SH-SY5Y (cell line): Measurements from ENCODE around the gene PPP2R2B.

Source experiments
- GATA2 ChIP-seq: IDR thresholded peaks from 2 replicates; pipeline ENCODE4 v1.6.1; 2011; ENCODE audit warnings: mild to moderate bottlenecking, low read depth, low read length
- GATA3 ChIP-seq: IDR thresholded peaks from 2 replicates; pipeline ENCODE4 v1.6.1; 2011; ENCODE audit warnings: low read depth, mild to moderate bottlenecking, low read length, moderate library complexity

GRCh38 chr5:146635443-146635842 is 243.1 kb downstream of the PPP2R2B start:
- TF ChIP-seq GATA2 (no peak), GATA3 (no peak)
